ENCODE data around the gene KYNU.

The KYNU gene

GRCh38 chr2:142876423-142876822 is 1.0 kb upstream of the KYNU start:
- Histone ChIP-seq H2AK5ac (ENCODE audit: low read length) (no peak overlapping the region), H3K18ac (ENCODE audit: low read length) (no peak overlapping the region), H3K27me3 (ENCODE audit: insufficient read depth, low read length) (no peaks in the 10 kb centered on the region), H3K9ac (ENCODE audit: low read length) (no peak overlapping the region), H4K91ac (ENCODE audit: low read depth, low read length) (no peak overlapping the region), H4K8ac (ENCODE audit: low read depth, low read length) (no peak overlapping the region), H3K79me1 (ENCODE audit: low read length) (no peaks in the 10 kb centered on the region), H3K79me2 (ENCODE audit: control insufficient read depth, insufficient read depth, low read length, poor library complexity) (no peaks in the 10 kb centered on the region), H3K14ac (ENCODE audit: low read length) (no peak overlapping the region), H3K9me3 (ENCODE audit: insufficient read depth, low read depth, low read length) (no peaks in the 10 kb centered on the region), H2BK12ac (ENCODE audit: low read length) (no peak overlapping the region), H3K4me1 (ENCODE audit: control insufficient read depth in 1 of 2, insufficient read depth in 2 of 2, low read length in 2 of 2) (peaks cover 0 to 2% of the 10 kb centered on the region in 2 experiments), H3K4ac (ENCODE audit: low read depth, low read length) (no peak overlapping the region), H3K4me3 (ENCODE audit: low read depth, low read length) (no peak overlapping the region), H3K23ac (ENCODE audit: low read length) (no peak overlapping the region), H3K4me2 (ENCODE audit: low read length) (no peak overlapping the region), H2BK120ac (ENCODE audit: insufficient read depth, low read length, poor library complexity) (no peak overlapping the region), H3K36me3 (ENCODE audit: control insufficient read depth in 1 of 2, insufficient read depth in 2 of 2, low read length in 2 of 2) (no peaks in the 10 kb centered on the region), H2BK5ac (ENCODE audit: low read depth, low read length, poor library complexity) (no peak overlapping the region), H2AFZ (ENCODE audit: insufficient read depth, low read length, poor library complexity) (no peak overlapping the region), H4K12ac (ENCODE audit: low read depth, low read length) (no peak overlapping the region), H3K27ac (ENCODE audit: low read depth, low read length) (no peak overlapping the region)
- WGBS (ENCODE audit: extremely low coverage, insufficient coverage, insufficient read length) = no CpG with 5 or more reads among the region's 2 CpGs
- no peak for DNase-seq

GRCh38 chr2:142878031-142878678 is 691 bp downstream of the KYNU start:
- Histone ChIP-seq H2AK5ac (ENCODE audit: low read length) (no peak overlapping the region), H3K4ac (ENCODE audit: low read depth, low read length) (no peak overlapping the region), H4K91ac (ENCODE audit: low read depth, low read length) (no peak overlapping the region), H4K12ac (ENCODE audit: low read depth, low read length) (no peak overlapping the region), H3K27ac (ENCODE audit: low read depth, low read length) (no peak overlapping the region), H3K14ac (ENCODE audit: low read length) (no peak overlapping the region), H3K36me3 (ENCODE audit: control insufficient read depth in 1 of 2, insufficient read depth in 2 of 2, low read length in 2 of 2) (no peaks in the 10 kb centered on the region), H3K9ac (ENCODE audit: low read length) (no peak overlapping the region), H3K4me1 (ENCODE audit: control insufficient read depth in 1 of 2, insufficient read depth in 2 of 2, low read length in 2 of 2) (peaks cover 0 to 2% of the 10 kb centered on the region in 2 experiments), H2BK5ac (ENCODE audit: low read depth, low read length, poor library complexity) (no peak overlapping the region), H3K9me3 (ENCODE audit: insufficient read depth, low read depth, low read length) (no peaks in the 10 kb centered on the region), H2AFZ (ENCODE audit: insufficient read depth, low read length, poor library complexity) (no peak overlapping the region), H3K4me2 (ENCODE audit: low read length) (no peak overlapping the region), H3K79me1 (ENCODE audit: low read length) (no peaks in the 10 kb centered on the region), H3K23ac (ENCODE audit: low read length) (no peak overlapping the region), H2BK12ac (ENCODE audit: low read length) (no peak overlapping the region), H3K4me3 (ENCODE audit: low read depth, low read length) (no peak overlapping the region), H3K79me2 (ENCODE audit: control insufficient read depth, insufficient read depth, low read length, poor library complexity) (no peaks in the 10 kb centered on the region), H2BK120ac (ENCODE audit: insufficient read depth, low read length, poor library complexity) (no peak overlapping the region), H3K27me3 (ENCODE audit: insufficient read depth, low read length) (no peaks in the 10 kb centered on the region), H4K8ac (ENCODE audit: low read depth, low read length) (no peak overlapping the region), H3K18ac (ENCODE audit: low read length) (no peak overlapping the region)
- DNase-seq = no peak
- WGBS (ENCODE audit: extremely low coverage, insufficient coverage, insufficient read length) = no CpG with 5 or more reads among the region's 6 CpGs

- no peak overlapping the region for H4K12ac ChIP-seq (ENCODE audit: low read depth, low read length)
- no peak for DNase-seq
- no peak overlapping the region for H2AFZ ChIP-seq (ENCODE audit: insufficient read depth, low read length, poor library complexity)
- H3K4me3 ChIP-seq (ENCODE audit: low read depth, low read length) = no peak overlapping the region
- no peak overlapping the region for H3K9ac ChIP-seq (ENCODE audit: low read length)
- no peak overlapping the region for H3K4me2 ChIP-seq (ENCODE audit: low read length)
- no peak overlapping the region for H2BK12ac ChIP-seq (ENCODE audit: low read length)
- no peak overlapping the region for H3K23ac ChIP-seq (ENCODE audit: low read length)
- no peaks in the 10 kb centered on the region for H3K36me3 ChIP-seq (ENCODE audit: control insufficient read depth in 1 of 2, insufficient read depth in 2 of 2, low read length in 2 of 2)
- H3K18ac ChIP-seq (ENCODE audit: low read length) = no peak overlapping the region
- H3K4ac ChIP-seq (ENCODE audit: low read depth, low read length) = no peak overlapping the region
- no peak overlapping the region for H2AK5ac ChIP-seq (ENCODE audit: low read length)
- no peaks in the 10 kb centered on the region for H3K27me3 ChIP-seq (ENCODE audit: insufficient read depth, low read length)
- no peak overlapping the region for H2BK120ac ChIP-seq (ENCODE audit: insufficient read depth, low read length, poor library complexity)
- H3K27ac ChIP-seq (ENCODE audit: low read depth, low read length) = no peak overlapping the region
- H3K14ac ChIP-seq (ENCODE audit: low read length) = no peak overlapping the region
- H3K9me3 ChIP-seq (ENCODE audit: insufficient read depth, low read depth, low read length) = no peaks in the 10 kb centered on the region
- no peaks in the 10 kb centered on the region for H3K79me2 ChIP-seq (ENCODE audit: control insufficient read depth, insufficient read depth, low read length, poor library complexity)
- no peak overlapping the region for H2BK5ac ChIP-seq (ENCODE audit: low read depth, low read length, poor library complexity)
- peaks cover 0 to 2% of the 10 kb centered on the region in 2 experiments for H3K4me1 ChIP-seq (ENCODE audit: control insufficient read depth in 1 of 2, insufficient read depth in 2 of 2, low read length in 2 of 2)
- whole genome bisulfite sequencing (ENCODE audit: extremely low coverage, insufficient coverage, insufficient read length) = no CpG with 5 or more reads among the region's 4 CpGs
- no peak overlapping the region for H4K8ac ChIP-seq (ENCODE audit: low read depth, low read length)
- no peaks in the 10 kb centered on the region for H3K79me1 ChIP-seq (ENCODE audit: low read length)
- no peak overlapping the region for H4K91ac ChIP-seq (ENCODE audit: low read depth, low read length)
Observed at GRCh38 chr2:142879151-142879550, 1.7 kb downstream of the KYNU start.

- DNase-seq = peak; percentile 70 to 95
- Histone ChIP-seq H2BK12ac (ENCODE audit: low read length) (no peak overlapping the region), H3K9me3 (ENCODE audit: insufficient read depth, low read depth, low read length) (no peaks in the 10 kb centered on the region)
Observed at GRCh38 chr2:142880279-142880678, 2.8 kb downstream of the KYNU start.

More at GRCh38 chr2:142880279-142880678, 2.8 kb downstream of the KYNU start:
- Histone ChIP-seq H4K12ac (ENCODE audit: low read depth, low read length) (no peak overlapping the region), H2AFZ (ENCODE audit: insufficient read depth, low read length, poor library complexity) (no peak overlapping the region), H3K36me3 (ENCODE audit: control insufficient read depth in 1 of 2, insufficient read depth in 2 of 2, low read length in 2 of 2) (no peaks in the 10 kb centered on the region), H4K91ac (ENCODE audit: low read depth, low read length) (no peak overlapping the region), H3K14ac (ENCODE audit: low read length) (no peak overlapping the region), H3K4me1 (ENCODE audit: control insufficient read depth in 1 of 2, insufficient read depth in 2 of 2, low read length in 2 of 2) (peaks cover 0 to 2% of the 10 kb centered on the region in 2 experiments), H2AK5ac (ENCODE audit: low read length) (no peak overlapping the region), H4K8ac (ENCODE audit: low read depth, low read length) (no peak overlapping the region), H3K79me2 (ENCODE audit: control insufficient read depth, insufficient read depth, low read length, poor library complexity) (no peaks in the 10 kb centered on the region), H3K27me3 (ENCODE audit: insufficient read depth, low read length) (no peaks in the 10 kb centered on the region), H3K4me2 (ENCODE audit: low read length) (no peak overlapping the region), H3K27ac (ENCODE audit: low read depth, low read length) (no peak overlapping the region), H3K4me3 (ENCODE audit: low read depth, low read length) (no peak overlapping the region), H2BK120ac (ENCODE audit: insufficient read depth, low read length, poor library complexity) (no peak overlapping the region), H3K9ac (ENCODE audit: low read length) (no peak overlapping the region), H3K23ac (ENCODE audit: low read length) (no peak overlapping the region), H3K4ac (ENCODE audit: low read depth, low read length) (no peak overlapping the region), H3K79me1 (ENCODE audit: low read length) (no peaks in the 10 kb centered on the region), H3K18ac (ENCODE audit: low read length) (no peak overlapping the region), H2BK5ac (ENCODE audit: low read depth, low read length, poor library complexity) (no peak overlapping the region)
